Retinal pigment epithelial cell (primary cell): ENCODE data around the gene SPSB3.
"Not testable (repeated sequence)": the region's sequence is repeated elsewhere in the genome, so short reads cannot be mapped to it uniquely, and the experiment has no call there.

Experiments
- DNase-seq: peaks from one replicate; pipeline ENCODE4 v3.0.0-alpha.2; 2010; ENCODE audit warnings: low read depth
- H3K4me3 ChIP-seq: 2 replicates; pipeline ENCODE4 v1.5.1; 2011; ENCODE audit warnings: mild to moderate bottlenecking, low read length, control low read depth, moderate library complexity
- CTCF ChIP-seq: conservative IDR thresholded peaks from 2 replicates; pipeline ENCODE4 v1.5.1; 2011; ENCODE audit warnings: low read depth, low read length, control low read depth, inconsistent platforms

SPSB3 gene

DNA sequence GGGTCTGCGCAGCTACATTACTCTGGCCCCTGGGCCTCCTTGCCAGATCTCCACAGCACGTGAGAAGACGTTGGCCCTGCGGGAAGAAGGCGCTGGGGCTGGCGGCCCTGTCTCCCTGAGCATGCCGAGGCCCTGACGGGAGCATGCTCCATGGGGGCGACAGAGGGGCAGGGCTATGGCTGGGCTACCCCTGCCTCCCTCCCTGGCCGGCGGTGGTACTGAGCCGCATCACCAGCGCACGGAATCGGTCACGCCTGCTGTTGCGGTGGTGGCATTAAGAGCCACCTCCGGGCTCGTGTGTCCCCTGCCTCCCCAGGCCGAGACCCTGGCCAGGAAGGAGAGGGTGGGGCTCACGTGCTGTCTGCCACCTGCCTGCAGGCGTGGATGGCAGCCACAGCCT, 48.2 kb downstream of the SPSB3 start:
- DNase-seq = no peak
- no peak overlapping the region for H3K4me3 ChIP-seq
- TF ChIP-seq CTCF = no peak

DNA sequence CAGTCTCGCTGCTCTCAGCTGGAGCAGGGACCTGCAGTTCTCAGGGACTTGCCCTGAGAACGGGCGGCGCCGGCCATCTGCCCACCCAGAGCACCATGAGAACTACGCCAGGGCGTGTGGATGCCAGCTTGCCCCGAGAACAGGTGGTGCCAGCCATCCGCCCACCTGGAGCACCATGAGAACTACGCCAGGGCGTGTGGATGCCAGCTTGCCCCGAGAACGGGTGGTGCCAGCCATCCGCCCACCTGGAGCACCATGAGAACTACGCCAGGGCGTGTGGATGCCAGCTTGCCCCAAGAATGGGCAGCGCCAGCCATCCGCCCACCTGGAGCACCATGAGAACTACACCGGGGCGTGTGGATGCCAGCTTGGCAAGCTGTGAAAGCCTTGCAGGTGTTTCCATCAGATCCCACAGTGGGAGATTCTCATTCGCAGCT, 49.8 kb downstream of the SPSB3 start:
- not testable (repeated sequence) for H3K4me3 ChIP-seq, DNase-seq

GRCh38 chr16:1732071-1732470, 50.3 kb downstream of the SPSB3 start:
- H3K4me3 ChIP-seq = no peak overlapping the region
- TF ChIP-seq CTCF = no peak
- DNase-seq = no peak

DNA sequence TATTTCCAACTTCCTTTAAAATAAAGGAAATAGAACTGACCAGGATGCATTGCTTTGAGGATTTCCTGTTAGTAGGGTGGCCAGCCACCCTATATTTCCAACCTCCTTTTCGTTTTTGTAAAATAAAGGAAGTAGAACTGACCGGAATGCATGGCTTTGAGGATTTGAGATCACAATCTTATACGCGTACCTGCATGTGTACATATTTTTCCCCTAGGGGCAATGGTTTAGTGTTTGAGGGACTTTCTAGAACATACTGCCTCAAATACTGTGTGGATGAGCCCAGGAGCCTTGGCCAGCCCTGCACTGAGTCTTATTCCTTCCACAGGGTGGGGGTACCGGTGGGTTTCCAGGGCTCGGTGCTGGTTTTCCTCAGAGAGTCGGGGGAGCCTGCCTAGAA, 50.8 kb downstream of the SPSB3 start:
- H3K4me3 ChIP-seq = no peak overlapping the region
- no peak for TF ChIP-seq CTCF
- DNase-seq = no peak

DNA sequence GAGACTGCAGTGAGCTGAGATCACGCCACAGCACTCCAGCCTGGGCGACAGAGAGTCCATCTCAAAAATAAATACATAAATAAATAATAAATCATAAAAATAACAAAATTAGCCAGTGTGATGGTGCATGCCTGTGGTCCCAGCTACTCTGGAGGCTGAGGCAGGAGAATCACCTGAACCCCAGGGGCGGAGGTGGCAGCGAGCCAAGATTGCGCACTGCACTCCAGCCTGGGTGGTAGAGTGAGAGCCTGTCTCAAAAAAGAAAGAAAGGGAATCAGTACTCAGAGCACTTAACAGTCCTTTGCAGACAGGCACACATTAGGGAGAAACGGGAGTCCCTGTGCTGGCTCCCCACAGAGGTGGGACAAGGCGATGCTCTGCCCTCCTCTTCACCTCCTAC, 51.3 kb downstream of the SPSB3 start:
- no peak overlapping the region for H3K4me3 ChIP-seq
- no peak for DNase-seq
- no peak for TF ChIP-seq CTCF

GRCh38 chr16:1729445-1729844, 52.9 kb downstream of the SPSB3 start:
- DNase-seq = no peak
- no peak overlapping the region for H3K4me3 ChIP-seq
- TF ChIP-seq CTCF = no peak

DNA sequence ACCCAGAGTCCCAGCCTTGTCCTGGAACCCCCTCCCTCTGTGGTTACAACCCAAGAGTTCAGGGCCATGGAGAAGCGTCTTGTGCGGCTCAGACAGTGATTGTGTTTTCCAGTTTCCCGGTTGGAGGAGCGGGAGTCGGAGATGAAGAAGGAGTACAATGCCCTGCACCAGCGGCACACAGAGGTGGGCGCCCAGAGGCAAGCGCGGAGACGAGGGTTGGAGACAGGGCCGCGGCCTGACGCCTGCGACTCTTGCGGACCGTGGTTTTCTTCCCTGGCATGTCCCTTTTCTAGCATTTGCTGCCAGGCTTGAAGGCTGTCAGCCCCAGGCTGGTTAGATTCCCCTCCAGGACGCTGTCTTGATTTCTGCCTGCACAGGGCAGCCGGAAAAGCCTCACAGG, 53.3 kb downstream of the SPSB3 start:
- no peak for TF ChIP-seq CTCF

More for the DNA sequence above, 53.3 kb downstream of the SPSB3 start:
- H3K4me3 ChIP-seq = no peak overlapping the region
- no peak for DNase-seq
